Astrocyte of the spinal cord (primary cell): Measurements from ENCODE around the gene PRKACG.

Experiments used
- DNase-seq: peaks from one replicate; pipeline ENCODE4 v3.0.0; 2011; ENCODE audit warnings: low read depth, low spot score
- H3K4me3 ChIP-seq: 2 replicates; pipeline ENCODE4 v1.5.1; 2011; ENCODE audit warnings: low read depth, mild to moderate bottlenecking, low read length, moderate library complexity
- in situ Hi-C: cut with HindIII; loops from 2 replicates; pipeline ENCODE4 v1.10.0; 2017; ENCODE audit warnings: low sequenced_read_pairs
- TF ChIP-seq, protein P1 (sequence below): IDR thresholded peaks from 2 replicates; pipeline ENCODE4 v1.5.1; 2012; ENCODE audit warnings: low read depth, mild to moderate bottlenecking, low read length, inconsistent platforms

Gene PRKACG

DNA sequence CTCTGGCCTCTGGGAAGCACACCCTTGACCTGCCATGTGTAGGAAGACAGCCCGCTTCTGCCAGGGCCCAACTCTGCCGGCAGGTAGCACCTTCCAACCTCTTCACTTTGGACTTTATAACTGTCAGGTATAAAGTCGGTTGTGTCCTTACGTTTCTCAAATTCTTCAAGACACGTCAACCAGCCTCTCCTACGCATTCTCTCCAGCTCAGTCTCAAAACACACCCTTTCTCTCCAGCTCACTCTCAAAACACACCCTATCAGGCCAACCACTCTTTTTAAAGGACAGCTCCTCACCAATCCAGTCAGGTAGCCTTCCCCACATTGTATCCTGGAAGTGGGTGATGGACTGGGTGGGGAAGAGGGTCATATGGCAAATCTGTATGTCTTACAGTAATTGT lies 35.2 kb upstream of the PRKACG start:
- in situ Hi-C loops: no loop called here
- TF ChIP-seq, protein P1, sequence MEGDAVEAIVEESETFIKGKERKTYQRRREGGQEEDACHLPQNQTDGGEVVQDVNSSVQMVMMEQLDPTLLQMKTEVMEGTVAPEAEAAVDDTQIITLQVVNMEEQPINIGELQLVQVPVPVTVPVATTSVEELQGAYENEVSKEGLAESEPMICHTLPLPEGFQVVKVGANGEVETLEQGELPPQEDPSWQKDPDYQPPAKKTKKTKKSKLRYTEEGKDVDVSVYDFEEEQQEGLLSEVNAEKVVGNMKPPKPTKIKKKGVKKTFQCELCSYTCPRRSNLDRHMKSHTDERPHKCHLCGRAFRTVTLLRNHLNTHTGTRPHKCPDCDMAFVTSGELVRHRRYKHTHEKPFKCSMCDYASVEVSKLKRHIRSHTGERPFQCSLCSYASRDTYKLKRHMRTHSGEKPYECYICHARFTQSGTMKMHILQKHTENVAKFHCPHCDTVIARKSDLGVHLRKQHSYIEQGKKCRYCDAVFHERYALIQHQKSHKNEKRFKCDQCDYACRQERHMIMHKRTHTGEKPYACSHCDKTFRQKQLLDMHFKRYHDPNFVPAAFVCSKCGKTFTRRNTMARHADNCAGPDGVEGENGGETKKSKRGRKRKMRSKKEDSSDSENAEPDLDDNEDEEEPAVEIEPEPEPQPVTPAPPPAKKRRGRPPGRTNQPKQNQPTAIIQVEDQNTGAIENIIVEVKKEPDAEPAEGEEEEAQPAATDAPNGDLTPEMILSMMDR: no peak
- no peak for DNase-seq
- H3K4me3 ChIP-seq: no peak overlapping the region

- in situ Hi-C loops: no loop called here
- no peak overlapping the region for H3K4me3 ChIP-seq
- peak; percentile 16 for DNase-seq
- TF ChIP-seq, protein P1: no peak
These were observed 33.5 kb upstream of the PRKACG start for GRCh38 chr9:69047371-69047770.

DNA sequence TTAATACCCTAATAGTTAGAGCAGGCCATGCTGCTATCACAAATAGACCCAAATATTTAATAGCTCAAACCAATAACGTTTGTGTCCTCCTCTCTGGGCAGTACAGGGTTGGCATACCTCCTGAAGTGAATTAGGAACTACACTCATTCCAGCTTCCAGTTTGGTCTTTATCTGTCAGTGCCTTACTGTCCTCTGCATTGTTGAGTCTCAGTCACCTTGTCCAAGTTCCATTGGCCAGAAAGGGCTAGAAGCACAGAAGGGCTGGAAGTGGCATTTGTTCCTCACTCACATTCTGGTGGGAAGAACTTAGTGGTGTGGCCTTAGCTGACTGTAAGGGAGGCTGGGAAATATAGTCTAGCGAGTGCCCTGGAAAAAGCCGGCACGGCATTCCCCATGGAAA lies 32.8 kb upstream of the PRKACG start:
- TF ChIP-seq, protein P1: no peak
- H3K4me3 ChIP-seq: no peak overlapping the region
- in situ Hi-C loops: no loop called here
- DNase-seq: no peak

- no peak for DNase-seq
- H3K4me3 ChIP-seq: no peak overlapping the region
- TF ChIP-seq, protein P1: no peak
- in situ Hi-C loops: no loop called here
These were observed 31.9 kb upstream of the PRKACG start for GRCh38 chr9:69045821-69046220.

DNA sequence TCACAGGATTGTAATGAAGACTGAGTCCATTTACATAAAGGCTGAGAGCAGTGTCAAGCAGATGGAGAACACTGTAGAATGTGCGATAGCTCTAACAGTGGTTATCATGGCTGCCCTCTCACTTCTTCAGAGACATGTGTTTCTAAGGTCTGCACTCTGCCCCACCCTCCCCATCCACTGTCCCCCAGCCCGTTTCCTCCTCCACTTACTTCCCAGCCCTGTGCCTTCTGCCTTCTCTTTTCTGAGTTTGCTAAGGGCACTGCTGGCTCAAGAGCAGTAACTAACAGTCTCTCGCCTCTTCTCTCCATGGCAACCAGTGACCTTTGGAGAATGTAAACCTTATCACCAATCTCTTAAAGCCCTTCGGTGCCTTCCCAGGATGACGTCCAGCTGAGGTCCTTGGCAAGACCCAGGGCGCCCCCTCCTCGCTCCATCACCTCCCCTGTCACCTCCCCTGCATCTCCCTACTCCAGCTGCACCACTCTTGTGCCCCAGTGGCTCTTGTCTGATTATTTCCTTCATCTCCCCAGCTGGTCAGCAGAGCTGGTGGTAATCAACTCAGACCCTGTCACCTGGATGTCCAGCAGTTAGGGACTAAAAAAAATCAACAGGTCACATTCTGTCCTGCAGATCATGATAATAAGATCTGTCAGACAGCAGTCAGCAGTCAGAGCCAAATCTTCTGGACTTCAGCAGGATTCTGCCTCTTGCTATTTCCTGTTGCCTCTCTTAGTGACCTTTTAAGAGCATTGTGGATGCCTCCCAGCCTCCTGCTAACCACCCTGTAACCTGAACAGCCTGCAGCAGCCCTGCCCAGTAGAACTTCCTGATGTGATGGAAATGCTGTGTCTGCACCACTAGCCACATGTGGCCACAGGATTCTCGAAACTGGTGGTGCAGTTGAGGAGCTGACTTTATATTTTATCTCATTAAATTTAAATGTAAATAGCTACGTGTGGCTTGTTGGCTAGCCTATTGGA lies 30.6 kb upstream of the PRKACG start:
- in situ Hi-C loops: no loop called here
- DNase-seq: peak; percentile 80
- TF ChIP-seq, protein P1: no peak
- H3K4me3 ChIP-seq: no peak overlapping the region

DNA sequence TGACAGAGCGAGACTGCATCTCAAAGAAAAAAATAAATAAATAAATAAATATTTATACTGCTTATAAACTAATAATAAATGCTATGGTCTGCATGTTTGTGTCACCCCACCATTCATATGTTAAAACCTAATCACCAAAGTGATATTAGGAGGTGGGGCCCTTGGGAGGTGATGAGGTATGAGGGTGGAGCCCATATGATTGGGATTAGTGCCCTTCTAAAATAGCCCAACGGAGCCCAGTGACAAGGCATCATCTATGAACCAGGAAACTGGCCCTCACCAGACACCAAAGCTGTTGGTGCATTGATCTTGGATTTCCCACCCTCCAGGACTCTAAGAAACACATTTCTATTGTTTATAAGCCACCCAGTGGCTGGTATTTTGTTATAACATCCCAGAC lies 26.7 kb upstream of the PRKACG start:
- in situ Hi-C loops: no loop called here
- no peak overlapping the region for H3K4me3 ChIP-seq
- DNase-seq: no peak
- TF ChIP-seq, protein P1: no peak
